Suprapubic skin (tissue), 4 donors: ENCODE results near the gene MED12L.

Experiments used
- EP300 ChIP-seq: sonication (generic); formaldehyde crosslinking; IDR thresholded peaks from one replicate; pipeline ENCODE4 v1.6.1; 2017; ENCODE audit warnings: antibody characterized with exemption
- POLR2A ChIP-seq, 2 donors: fragments of 450-650 bp; IDR thresholded peaks; one replicate each; pipeline ENCODE4 v1.6.1; 2017; ENCODE audit warnings: antibody characterized with exemption in 2 of 2, mild to moderate bottlenecking in 2 of 2, moderate library complexity in 2 of 2
- POLR2AphosphoS5 ChIP-seq, 3 donors: sonication (generic); formaldehyde crosslinking; IDR thresholded peaks; one replicate each; pipeline ENCODE4 v1.6.1; 2017; ENCODE audit warnings: antibody characterized with exemption in 3 of 3
- TF ChIP-seq, protein P1 (sequence below), 2 donors: fragments of 200-600 bp in 1 of 2; fragments of 450-650 bp in 1 of 2; sonication (generic) in 1 of 2; IDR thresholded peaks; one replicate each; pipeline ENCODE4 v1.5.1; 2016 to 2019; ENCODE audit warnings: antibody characterized with exemption in 2 of 2, mild to moderate bottlenecking in 1 of 2, moderate library complexity in 1 of 2

DNA sequence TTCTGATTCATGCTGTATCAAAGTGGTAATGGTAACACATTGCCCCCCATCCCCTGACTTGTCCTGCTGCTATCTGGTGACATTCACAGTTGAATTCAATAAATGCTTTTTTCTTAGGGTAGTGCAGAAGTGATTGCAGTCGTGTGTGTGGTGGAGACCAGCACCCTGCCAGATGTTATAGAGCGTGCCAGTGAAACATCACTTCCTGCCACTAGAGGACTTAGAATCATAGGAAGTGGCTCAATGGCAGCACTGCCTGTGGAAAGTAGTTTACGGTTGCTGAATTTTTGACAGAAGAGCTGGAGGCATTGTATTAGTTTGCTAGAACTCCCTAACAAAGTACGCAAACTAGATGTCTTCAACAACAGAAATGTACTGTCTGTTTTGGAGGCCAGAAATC is 336.5 kb downstream of the MED12L start:
- TF ChIP-seq POLR2A (IDR thresholded peaks at IDR 0.05) (no peak), EP300 (no peak), POLR2AphosphoS5 (IDR thresholded peaks at IDR 0.05) (no peak)
- TF ChIP-seq, protein P1, sequence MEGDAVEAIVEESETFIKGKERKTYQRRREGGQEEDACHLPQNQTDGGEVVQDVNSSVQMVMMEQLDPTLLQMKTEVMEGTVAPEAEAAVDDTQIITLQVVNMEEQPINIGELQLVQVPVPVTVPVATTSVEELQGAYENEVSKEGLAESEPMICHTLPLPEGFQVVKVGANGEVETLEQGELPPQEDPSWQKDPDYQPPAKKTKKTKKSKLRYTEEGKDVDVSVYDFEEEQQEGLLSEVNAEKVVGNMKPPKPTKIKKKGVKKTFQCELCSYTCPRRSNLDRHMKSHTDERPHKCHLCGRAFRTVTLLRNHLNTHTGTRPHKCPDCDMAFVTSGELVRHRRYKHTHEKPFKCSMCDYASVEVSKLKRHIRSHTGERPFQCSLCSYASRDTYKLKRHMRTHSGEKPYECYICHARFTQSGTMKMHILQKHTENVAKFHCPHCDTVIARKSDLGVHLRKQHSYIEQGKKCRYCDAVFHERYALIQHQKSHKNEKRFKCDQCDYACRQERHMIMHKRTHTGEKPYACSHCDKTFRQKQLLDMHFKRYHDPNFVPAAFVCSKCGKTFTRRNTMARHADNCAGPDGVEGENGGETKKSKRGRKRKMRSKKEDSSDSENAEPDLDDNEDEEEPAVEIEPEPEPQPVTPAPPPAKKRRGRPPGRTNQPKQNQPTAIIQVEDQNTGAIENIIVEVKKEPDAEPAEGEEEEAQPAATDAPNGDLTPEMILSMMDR (IDR thresholded peaks at IDR 0.05) = no peak
